A673 (cell line): ENCODE data around the gene PCCB. TPM values are rescaled to one million over a fixed set of nuclear protein-coding genes. Genes with fewer than 3 reads are reported as not detected.

Experiments used
- BruUV-seq: library from RNA; stranded (reverse); fragments of 400-500 nt; replicated peaks from 2 replicates; lab custom pipeline; 2021; lab: Mats Ljungman, UMichigan
- CTCF ChIA-PET: fragments of 300-600 bp; sonication (Branson Sonifier 250); formaldehyde crosslinking; loops from one replicate; lab custom pipeline; 2022; ENCODE audit warnings: antibody characterized with exemption; lab: Charles Lee
- POLR2A ChIA-PET: fragments of 300-600 bp; sonication (Branson Sonifier 250); formaldehyde crosslinking; loops from one replicate; lab custom pipeline; 2022; ENCODE audit warnings: antibody characterized with exemption; ENCODE audit not compliant: low non-redundant PET; lab: Charles Lee
- DNase-seq: peaks from one replicate; pipeline ENCODE4 v3.0.0-alpha.2; 2015; ENCODE audit warnings: low spot score
- H3K27ac ChIP-seq: fragments of 200-600 bp; sonication (generic); 2 replicates; pipeline ENCODE4 v1.5.1; 2016; ENCODE audit warnings: mixed run types, low read depth, mild to moderate bottlenecking, mixed read lengths, antibody characterized with exemption, low read length; ENCODE audit not compliant: poor library complexity, severe bottlenecking
- H3K27me3 ChIP-seq: fragments of 200-600 bp; sonication (generic); replicated peaks from 2 replicates; pipeline ENCODE4 v1.6.1; 2017; ENCODE audit warnings: mixed run types, low read depth, mild to moderate bottlenecking, mixed read lengths, antibody characterized with exemption, low read length; ENCODE audit not compliant: insufficient read depth, poor library complexity
- H3K36me3 ChIP-seq: fragments of 200-600 bp; sonication (generic); 2 replicates; pipeline ENCODE4 v1.6.1; 2016; ENCODE audit warnings: mixed run types, mild to moderate bottlenecking, mixed read lengths, antibody characterized with exemption, low read length; ENCODE audit not compliant: insufficient read depth, poor library complexity, severe bottlenecking
- H3K4me1 ChIP-seq: fragments of 200-600 bp; sonication (generic); 2 replicates; pipeline ENCODE4 v1.6.1; 2017; ENCODE audit warnings: mixed run types, mild to moderate bottlenecking, mixed read lengths, antibody characterized with exemption, low read length; ENCODE audit not compliant: insufficient read depth, poor library complexity, severe bottlenecking
- H3K4me3 ChIP-seq: fragments of 200-600 bp; sonication (generic); 2 replicates; pipeline ENCODE4 v1.5.1; 2016; ENCODE audit warnings: low read depth, mixed run types, mild to moderate bottlenecking, mixed read lengths, low read length; ENCODE audit not compliant: poor library complexity, severe bottlenecking
- H3K9me3 ChIP-seq: fragments of 200-600 bp; sonication (generic); 2 replicates; pipeline ENCODE4 v1.6.1; 2016; ENCODE audit warnings: mixed run types, low read depth, mild to moderate bottlenecking, mixed read lengths, antibody characterized with exemption, low read length; ENCODE audit not compliant: poor library complexity, severe bottlenecking
- EZH2 ChIP-seq: fragments of 200-600 bp; sonication (generic); IDR thresholded peaks from 2 replicates; pipeline ENCODE4 v1.6.1; 2017; ENCODE audit warnings: borderline replicate concordance, low read depth, mild to moderate bottlenecking, mixed read lengths, antibody characterized with exemption, low read length; ENCODE audit not compliant: poor library complexity, severe bottlenecking
- intact Hi-C: fragments of 100-400 bp; cut with micrococcal nuclease; formaldehyde crosslinking; loops from one replicate; pipeline ENCODE4 v1.10.0; 2022; ENCODE audit not compliant: unreplicated experiment
- total RNA-seq: library from RNA; stranded (reverse); gene quantifications from 2 replicates; pipeline ENCODE4 v1.2.3, GENCODE V29; 2021
- TF ChIP-seq, protein P1 (sequence below): fragments of 300-800, 200-600 bp; sonication (generic); conservative IDR thresholded peaks from 2 replicates; pipeline ENCODE4 v1.5.1; 2017; ENCODE audit warnings: low read depth, mild to moderate bottlenecking, antibody characterized with exemption, low read length, moderate library complexity, mixed read lengths

PCCB gene
- total RNA-seq, 1 experiment from 2014 or later = 82.1 TPM

GRCh38 chr3:136250903-136251460, 842 bp downstream of the PCCB start:
- Histone ChIP-seq H3K27ac (peak overlapping the region; percentile 86), H3K4me3 (peak overlapping the region; percentile 57), H3K9me3 (no peaks in the 10 kb centered on the region), H3K36me3 (peaks cover 3% of the 10 kb centered on the region), H3K4me1 (peaks cover 5% of the 10 kb centered on the region), H3K27me3 (no peaks in the 10 kb centered on the region)
- peak; percentile 66 for DNase-seq
- ChIA-PET POLR2A (no interaction called here), CTCF (interaction anchor here (0.6 to 0.9 kb wide), 3 partner anchors 54 to 766 kb away, joined by 3 to 6 read pairs (median 3); no protein-coding TSS in a partner anchor)
- BruUV-seq = TSS peak; percentile 54
- TF ChIP-seq, protein P1, sequence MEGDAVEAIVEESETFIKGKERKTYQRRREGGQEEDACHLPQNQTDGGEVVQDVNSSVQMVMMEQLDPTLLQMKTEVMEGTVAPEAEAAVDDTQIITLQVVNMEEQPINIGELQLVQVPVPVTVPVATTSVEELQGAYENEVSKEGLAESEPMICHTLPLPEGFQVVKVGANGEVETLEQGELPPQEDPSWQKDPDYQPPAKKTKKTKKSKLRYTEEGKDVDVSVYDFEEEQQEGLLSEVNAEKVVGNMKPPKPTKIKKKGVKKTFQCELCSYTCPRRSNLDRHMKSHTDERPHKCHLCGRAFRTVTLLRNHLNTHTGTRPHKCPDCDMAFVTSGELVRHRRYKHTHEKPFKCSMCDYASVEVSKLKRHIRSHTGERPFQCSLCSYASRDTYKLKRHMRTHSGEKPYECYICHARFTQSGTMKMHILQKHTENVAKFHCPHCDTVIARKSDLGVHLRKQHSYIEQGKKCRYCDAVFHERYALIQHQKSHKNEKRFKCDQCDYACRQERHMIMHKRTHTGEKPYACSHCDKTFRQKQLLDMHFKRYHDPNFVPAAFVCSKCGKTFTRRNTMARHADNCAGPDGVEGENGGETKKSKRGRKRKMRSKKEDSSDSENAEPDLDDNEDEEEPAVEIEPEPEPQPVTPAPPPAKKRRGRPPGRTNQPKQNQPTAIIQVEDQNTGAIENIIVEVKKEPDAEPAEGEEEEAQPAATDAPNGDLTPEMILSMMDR = peak; percentile 35; the same call in 1 of the 2 replicates
- TF ChIP-seq EZH2 = no peak
- intact Hi-C loops = loop anchor here (1.0 to 5.0 kb wide), 3 partner anchors 55 to 501 kb away; partner anchors contain the start of genes MSL2 and STAG1

DNA sequence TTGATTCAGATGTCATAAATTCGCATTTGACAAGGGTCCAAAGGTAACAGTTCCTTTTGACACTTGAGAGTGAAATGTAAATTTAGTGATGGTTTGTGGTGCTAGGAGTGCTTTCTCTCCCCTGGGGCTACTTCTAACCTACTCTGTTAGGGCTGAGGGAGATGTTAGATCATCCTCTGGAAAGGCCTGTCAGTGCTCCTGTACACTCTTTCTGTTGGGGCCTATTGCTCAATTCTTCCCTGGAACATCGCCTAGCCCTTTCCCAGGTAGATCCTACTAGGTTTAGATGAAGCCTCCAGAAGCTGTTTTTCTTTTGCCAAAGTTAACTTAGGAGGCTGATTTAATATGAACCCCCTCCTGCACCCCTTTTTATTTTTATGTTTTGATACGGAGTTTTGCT, 1.4 kb downstream of the PCCB start:
- POLR2A ChIA-PET = no interaction called here
- no peak for TF ChIP-seq EZH2
- TF ChIP-seq, protein P1 = no peak
- H3K36me3 ChIP-seq = peaks cover 8% of the 10 kb centered on the region
- no peaks in the 10 kb centered on the region for H3K27me3 ChIP-seq
- H3K4me1 ChIP-seq = peaks cover 5% of the 10 kb centered on the region
- BruUV-seq = no TSS peak
- CTCF ChIA-PET = interaction anchor here (0.6 kb wide), 2 partner anchors 54 to 765 kb away, joined by 3 to 6 read pairs; no protein-coding TSS in a partner anchor
- peak; percentile 14 for DNase-seq
- no peaks in the 10 kb centered on the region for H3K9me3 ChIP-seq
- H3K4me3 ChIP-seq = peak overlapping the region; percentile 57
- intact Hi-C loops = loop anchor here (5.0 kb wide), 1 partner anchor 174 kb away; no protein-coding TSS in a partner anchor
- H3K27ac ChIP-seq = peak overlapping the region; percentile 86

- Histone ChIP-seq H3K4me3 (no peak overlapping the region), H3K4me1 (peaks cover 5% of the 10 kb centered on the region), H3K27me3 (no peaks in the 10 kb centered on the region), H3K9me3 (no peaks in the 10 kb centered on the region), H3K27ac (no peak overlapping the region), H3K36me3 (peaks cover 32% of the 10 kb centered on the region)
- ChIA-PET CTCF (no interaction called here), POLR2A (no interaction called here)
- TF ChIP-seq, protein P1 = no peak
- no peak for TF ChIP-seq EZH2
- no TSS peak for BruUV-seq
- DNase-seq = no peak
- intact Hi-C loops = no loop called here
Observed at GRCh38 chr3:136255672-136256406, 5.7 kb downstream of the PCCB start.
